ENCODE data around the gene GMCL1.
A peak's percentile ranks its signal among the peaks of the same experiment; 100 is the strongest.

GMCL1 gene

GRCh38 chr2:69836316-69836715 lies 6.9 kb downstream of the GMCL1 start:
- DNase-seq (ENCODE audit: insufficient read length, low spot score) (no peak), FAIRE-seq (no peak)
- TF ChIP-seq CTCF (IDR thresholded peaks at IDR 0.05; ENCODE audit: insufficient read depth, missing control alignments) = no peak

GRCh38 chr2:69837533-69837932 lies 8.1 kb downstream of the GMCL1 start:
- DNase-seq (ENCODE audit: insufficient read length, low spot score) = no peak
- FAIRE-seq = peak; percentile 44
- TF ChIP-seq CTCF (IDR thresholded peaks at IDR 0.05; ENCODE audit: insufficient read depth, missing control alignments) = no peak

GRCh38 chr2:69843993-69844392 lies 14.5 kb downstream of the GMCL1 start:
- FAIRE-seq = no peak
- no peak for TF ChIP-seq CTCF (IDR thresholded peaks at IDR 0.05; ENCODE audit: insufficient read depth, missing control alignments)
- no peak for DNase-seq (ENCODE audit: insufficient read length, low spot score)

- no peak for TF ChIP-seq CTCF (IDR thresholded peaks at IDR 0.05; ENCODE audit: insufficient read depth, missing control alignments)
- no peak for FAIRE-seq
- DNase-seq (ENCODE audit: insufficient read length, low spot score) = no peak
Observed at GRCh38 chr2:69844560-69844959, 15.1 kb downstream of the GMCL1 start.

- no peak for FAIRE-seq
- no peak for TF ChIP-seq CTCF (IDR thresholded peaks at IDR 0.05; ENCODE audit: insufficient read depth, missing control alignments)
- DNase-seq (ENCODE audit: insufficient read length, low spot score) = no peak
Observed at GRCh38 chr2:69846182-69847067, 17.0 kb downstream of the GMCL1 start.

GRCh38 chr2:69847068-69847828 lies 17.8 kb downstream of the GMCL1 start:
- no peak for DNase-seq (ENCODE audit: insufficient read length, low spot score)
- no peak for TF ChIP-seq CTCF (IDR thresholded peaks at IDR 0.05; ENCODE audit: insufficient read depth, missing control alignments)
- FAIRE-seq = no peak
